Testis (tissue), 3 donors: ENCODE measurements around the gene MEIS3. TPM values are rescaled to one million over a fixed set of nuclear protein-coding genes. Genes with fewer than 3 reads are reported as not detected.

ENCODE experiments used
- DNase-seq: peaks from one replicate; pipeline ENCODE4 v3.0.0-alpha.2; 2019
- H3K27ac ChIP-seq, 2 donors: fragments of 200-600 bp; sonication (generic); one replicate each; pipeline ENCODE4 v1.5.1; 2019
- H3K27me3 ChIP-seq: fragments of 200-600 bp; sonication (generic); one replicate; pipeline ENCODE4 v1.5.1; 2019
- H3K36me3 ChIP-seq: fragments of 200-600 bp; sonication (generic); one replicate; pipeline ENCODE4 v1.5.1; 2017; ENCODE audit warnings: low read depth; ENCODE audit errors: missing control alignments
- H3K4me1 ChIP-seq: fragments of 200-600 bp; sonication (generic); one replicate; pipeline ENCODE4 v1.5.1; 2019
- H3K4me3 ChIP-seq, 2 donors: fragments of 200-600 bp; sonication (generic); one replicate each; pipeline ENCODE4 v1.5.1; 2017 to 2019
- H3K9me3 ChIP-seq: fragments of 200-600 bp; sonication (generic); one replicate; pipeline ENCODE4 v1.5.1; 2017
- POLR2A ChIP-seq: fragments of 450-650 bp; IDR thresholded peaks from one replicate; pipeline ENCODE4 v1.6.1; 2017; ENCODE audit warnings: antibody characterized with exemption, mild to moderate bottlenecking, moderate library complexity
- WGBS, 2 donors: methylation state at CpG; one replicate each; pipeline ENCODE4 v1.1.5; 2018; 5-methylcytosine and 5-hydroxymethylcytosine counted together
- intact Hi-C: fragments of 100-400 bp; cut with DNase I; formaldehyde crosslinking; loops from one replicate; pipeline ENCODE4 v1.15.1; 2023; ENCODE audit warnings: low total_unique reads
- polyA plus RNA-seq: library from polyadenylated mRNA; stranded (reverse); fragments of 350-450 nt; fragmentation: Illumina TruSeq; extraction: RNeasy Lipid Tissue Mini Kit (QIAGEN cat#74804); gene quantifications from one replicate; pipeline ENCODE4 v1.2.3, GENCODE V29; 2014; ENCODE audit warnings: low read depth, low replicate concordance; ENCODE audit not compliant: insufficient read depth
- total RNA-seq, 2 donors: library from RNA; depleted of rRNA; stranded (reverse); fragments of >200 nt; gene quantifications; one replicate each; pipeline ENCODE4 v1.2.3, GENCODE V29; 2016
- TF ChIP-seq, protein P1 (sequence below), 3 experiments: fragments of 450-650 bp in 2 of 3; fragments of 200-600 bp in 1 of 3; sonication (generic) in 1 of 3; IDR thresholded peaks; one replicate each; pipeline ENCODE4 v1.5.1; 2016 to 2019; ENCODE audit warnings: antibody characterized with exemption in 3 of 3, mild to moderate bottlenecking in 2 of 3, moderate library complexity in 1 of 3

Gene MEIS3
- total and polyA plus RNA-seq, 3 donors from 2014 or later: 12.5 to 21.3 (median 17.4) TPM

DNA sequence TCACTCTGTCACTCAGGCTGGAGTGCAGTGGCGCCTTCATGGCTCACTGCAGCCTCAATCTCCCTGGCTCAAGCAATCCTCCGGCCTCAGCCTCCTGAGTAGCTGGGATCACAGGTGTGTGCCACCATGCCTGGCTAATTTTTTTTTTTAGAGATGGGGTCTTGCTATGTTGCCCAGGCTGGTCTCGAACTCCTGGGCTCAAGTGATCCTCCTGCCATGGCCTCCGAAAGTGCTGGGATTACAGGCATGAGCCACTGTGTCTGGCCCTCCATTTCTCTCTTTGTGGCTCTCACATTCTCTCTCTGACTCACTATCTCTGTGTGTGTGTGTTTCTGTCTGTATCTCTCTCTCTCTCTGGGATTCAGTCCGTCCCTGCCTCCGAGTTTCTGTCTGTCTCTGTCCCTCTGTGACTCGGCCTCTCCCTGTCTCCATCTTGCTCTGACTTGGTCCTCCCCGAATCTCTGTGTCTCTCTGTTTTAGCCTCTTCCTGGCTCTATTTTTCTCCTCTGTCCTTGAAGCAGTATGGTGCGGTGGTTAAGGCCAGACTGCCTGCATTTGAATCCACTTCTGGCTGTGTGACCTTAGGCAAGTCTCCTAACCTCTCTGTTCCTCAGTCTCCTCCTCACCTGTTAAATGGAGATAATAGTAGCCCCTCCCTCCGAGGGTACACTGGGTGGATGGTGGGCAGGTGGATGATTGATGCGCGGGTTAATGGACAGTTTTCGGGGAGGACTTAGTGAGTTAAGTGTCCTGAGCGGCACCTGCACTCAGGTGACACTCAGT, 11.0 kb downstream of the MEIS3 start:
- no peak for DNase-seq
- Histone ChIP-seq H3K4me3 (no peak overlapping the region), H3K4me1 (no peaks in the 10 kb centered on the region), H3K27ac (no peak overlapping the region), H3K36me3 (no peaks in the 10 kb centered on the region), H3K27me3 (no peaks in the 10 kb centered on the region), H3K9me3 (no peaks in the 10 kb centered on the region)
- WGBS, 2 donors: 91 to 93% methylated on average over 14 of the region's 14 CpGs
- intact Hi-C loops: no loop called here
- TF ChIP-seq, protein P1, sequence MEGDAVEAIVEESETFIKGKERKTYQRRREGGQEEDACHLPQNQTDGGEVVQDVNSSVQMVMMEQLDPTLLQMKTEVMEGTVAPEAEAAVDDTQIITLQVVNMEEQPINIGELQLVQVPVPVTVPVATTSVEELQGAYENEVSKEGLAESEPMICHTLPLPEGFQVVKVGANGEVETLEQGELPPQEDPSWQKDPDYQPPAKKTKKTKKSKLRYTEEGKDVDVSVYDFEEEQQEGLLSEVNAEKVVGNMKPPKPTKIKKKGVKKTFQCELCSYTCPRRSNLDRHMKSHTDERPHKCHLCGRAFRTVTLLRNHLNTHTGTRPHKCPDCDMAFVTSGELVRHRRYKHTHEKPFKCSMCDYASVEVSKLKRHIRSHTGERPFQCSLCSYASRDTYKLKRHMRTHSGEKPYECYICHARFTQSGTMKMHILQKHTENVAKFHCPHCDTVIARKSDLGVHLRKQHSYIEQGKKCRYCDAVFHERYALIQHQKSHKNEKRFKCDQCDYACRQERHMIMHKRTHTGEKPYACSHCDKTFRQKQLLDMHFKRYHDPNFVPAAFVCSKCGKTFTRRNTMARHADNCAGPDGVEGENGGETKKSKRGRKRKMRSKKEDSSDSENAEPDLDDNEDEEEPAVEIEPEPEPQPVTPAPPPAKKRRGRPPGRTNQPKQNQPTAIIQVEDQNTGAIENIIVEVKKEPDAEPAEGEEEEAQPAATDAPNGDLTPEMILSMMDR (IDR thresholded peaks at IDR 0.05): no peak
- no peak for TF ChIP-seq POLR2A

DNA sequence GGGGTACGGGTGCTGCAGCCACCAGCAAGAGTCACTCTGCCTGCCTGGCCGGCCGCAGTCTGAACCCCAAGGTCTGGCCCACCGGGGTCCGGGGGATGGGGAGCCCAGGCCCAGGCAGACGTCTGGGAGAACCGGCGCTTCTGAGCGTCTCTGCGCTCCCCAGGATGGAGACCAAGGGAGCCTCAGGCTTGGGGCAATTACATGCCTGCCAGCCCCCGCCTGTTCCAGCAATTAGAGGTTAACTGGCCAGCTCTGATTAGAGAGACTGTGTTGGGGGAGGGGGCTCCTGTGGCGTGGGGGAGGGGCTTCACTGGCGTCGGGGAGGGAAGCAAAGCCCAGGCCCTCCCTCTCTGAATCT, 11.9 kb downstream of the MEIS3 start:
- WGBS, 2 donors: 20 to 38% methylated on average over 3 to 14 of the region's 14 CpGs
- H3K4me3 ChIP-seq: peak overlapping the region in 1 of 2 donors; percentile 6
- no peak for TF ChIP-seq POLR2A
- TF ChIP-seq, protein P1 (IDR thresholded peaks at IDR 0.05): no peak
- H3K27me3 ChIP-seq: no peaks in the 10 kb centered on the region
- H3K36me3 ChIP-seq: no peaks in the 10 kb centered on the region
- intact Hi-C loops: no loop called here
- no peaks in the 10 kb centered on the region for H3K9me3 ChIP-seq
- no peak overlapping the region for H3K27ac ChIP-seq
- no peak for DNase-seq
- H3K4me1 ChIP-seq: no peaks in the 10 kb centered on the region

DNA sequence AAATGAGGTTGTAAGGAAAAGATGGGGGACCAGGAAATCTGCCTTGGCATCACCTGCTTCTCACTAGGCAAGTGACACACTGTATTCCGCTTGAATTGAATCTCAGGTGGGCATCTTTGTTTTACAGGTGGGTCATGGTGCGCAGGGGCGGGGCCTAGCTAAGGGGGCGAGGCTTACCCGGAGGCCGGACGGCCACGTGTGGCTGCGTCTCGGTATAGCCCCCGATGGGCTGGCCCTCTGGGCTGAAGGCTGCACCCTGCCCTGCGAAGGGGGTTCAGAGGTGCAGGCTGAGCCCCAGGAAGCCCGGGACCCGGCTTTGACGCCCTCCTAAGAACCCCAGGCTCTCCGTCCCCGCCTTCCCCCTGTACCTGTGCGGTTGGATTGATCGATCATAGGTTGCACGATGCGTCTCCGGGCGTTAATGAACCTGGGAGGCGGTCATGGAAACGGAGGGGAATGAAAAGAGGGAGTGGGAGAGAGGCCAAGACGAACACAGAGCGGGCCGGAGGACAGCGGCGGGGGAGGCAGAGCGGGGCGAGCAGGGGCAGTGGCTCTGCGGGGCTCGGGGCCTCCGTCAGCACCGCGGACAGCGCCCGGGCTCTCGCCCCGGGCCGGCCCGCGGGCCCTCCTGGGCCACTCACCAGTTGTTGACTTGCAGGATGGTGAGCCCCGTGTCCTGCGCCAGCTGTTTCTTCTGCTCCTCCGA, 12.5 kb downstream of the MEIS3 start:
- Histone ChIP-seq H3K36me3 (no peaks in the 10 kb centered on the region), H3K4me3 (peak overlapping the region in 1 of 2 donors; percentile 6), H3K27me3 (no peaks in the 10 kb centered on the region), H3K4me1 (no peaks in the 10 kb centered on the region), H3K27ac (no peak overlapping the region), H3K9me3 (no peaks in the 10 kb centered on the region)
- 33 to 45% methylated on average over 38 to 45 of the region's 47 CpGs for WGBS, 2 donors
- no peak for TF ChIP-seq POLR2A
- TF ChIP-seq, protein P1 (IDR thresholded peaks at IDR 0.05): no peak
- DNase-seq: no peak
- intact Hi-C loops: no loop called here

DNA sequence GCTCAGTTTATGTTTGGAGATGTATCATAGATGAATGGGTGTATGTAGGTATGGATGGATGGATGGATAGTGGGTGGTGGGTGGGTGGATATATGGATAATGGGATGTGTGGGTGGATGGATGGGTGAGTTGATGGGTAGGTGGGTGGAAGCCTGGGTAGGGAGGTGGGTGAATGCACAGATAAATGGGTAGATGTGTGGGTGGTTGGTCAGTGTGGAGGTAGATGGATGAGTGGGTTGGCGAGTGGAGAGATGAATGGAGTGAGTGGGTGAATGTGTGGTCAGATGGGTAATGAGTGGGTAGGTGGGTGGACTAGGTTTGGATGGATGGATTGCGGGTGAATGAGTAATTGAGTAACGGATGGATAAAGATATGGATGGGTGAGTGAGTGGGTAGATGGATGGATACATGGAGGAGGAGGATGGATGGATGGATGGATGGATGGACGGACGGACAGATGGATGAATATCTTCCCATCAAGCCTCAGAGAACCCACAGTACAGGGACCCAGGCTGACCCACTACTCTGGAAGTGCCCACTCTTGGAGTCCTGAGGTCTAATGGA, 13.4 kb downstream of the MEIS3 start:
- intact Hi-C loops: no loop called here
- TF ChIP-seq, protein P1 (IDR thresholded peaks at IDR 0.05): no peak
- no peak for TF ChIP-seq POLR2A
- Histone ChIP-seq H3K27me3 (no peaks in the 10 kb centered on the region), H3K9me3 (no peaks in the 10 kb centered on the region), H3K4me1 (no peaks in the 10 kb centered on the region), H3K4me3 (no peak overlapping the region), H3K36me3 (no peaks in the 10 kb centered on the region), H3K27ac (no peak overlapping the region)
- DNase-seq: no peak
- 86 to 92% methylated on average over 5 of the region's 5 CpGs for WGBS, 2 donors
